GM08714 (cell line): ENCODE data around the gene PGS1.

Source experiments
- H3K4me3 ChIP-seq: fragments of 200-500 bp; sonication (Bioruptor generic); 2 replicates; pipeline ENCODE4 v1.5.1; 2014; ENCODE audit warnings: mild to moderate bottlenecking, low read length, inconsistent platforms
- ZNF274 ChIP-seq: IDR thresholded peaks from 2 replicates; pipeline ENCODE4 v1.6.1; 2012; ENCODE audit warnings: mild to moderate bottlenecking, low read depth, low read length

The PGS1 gene

DNA sequence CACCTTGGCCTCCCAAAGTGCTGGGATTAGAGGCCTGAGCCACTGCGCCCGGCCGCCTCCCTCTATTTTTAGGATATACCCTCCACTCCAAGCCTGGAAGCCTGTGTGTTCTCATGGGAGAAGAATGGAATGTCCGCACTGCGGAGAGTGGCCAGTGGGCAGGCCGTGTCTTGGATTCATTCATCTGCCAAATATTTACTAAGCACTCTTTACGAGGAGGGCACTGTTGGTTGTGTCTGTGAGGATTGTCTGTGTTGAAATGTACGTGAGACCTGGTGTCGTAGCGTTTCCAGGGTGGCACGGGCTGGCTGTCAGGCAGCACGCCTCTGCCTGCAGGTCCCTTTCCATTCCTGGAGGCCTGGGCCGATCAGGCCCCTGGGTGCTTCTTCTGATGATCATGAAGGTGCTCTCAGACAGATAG lies 19.2 kb downstream of the PGS1 start:
- no peak overlapping the region for H3K4me3 ChIP-seq
- no peak for TF ChIP-seq ZNF274

DNA sequence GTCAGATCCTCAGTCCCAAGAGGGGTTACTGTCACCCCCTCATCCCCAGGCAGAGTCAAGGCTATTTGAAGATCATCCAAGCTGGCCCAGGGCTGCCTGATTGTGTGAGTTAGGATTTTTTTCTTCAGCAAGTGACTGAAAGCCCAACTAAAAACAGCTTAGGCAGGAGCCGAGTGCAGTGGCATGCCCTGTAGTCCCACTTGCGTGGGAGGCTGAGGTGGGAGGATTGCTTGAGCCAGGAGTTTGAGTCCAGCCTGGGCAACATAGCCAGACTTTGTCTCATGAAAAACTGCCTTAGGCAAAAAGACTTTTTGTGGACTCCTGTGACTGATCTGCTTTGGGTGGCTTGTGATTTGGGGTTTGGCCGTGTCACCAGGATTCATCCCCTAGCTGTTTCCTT lies 19.9 kb downstream of the PGS1 start:
- no peak for TF ChIP-seq ZNF274

DNA sequence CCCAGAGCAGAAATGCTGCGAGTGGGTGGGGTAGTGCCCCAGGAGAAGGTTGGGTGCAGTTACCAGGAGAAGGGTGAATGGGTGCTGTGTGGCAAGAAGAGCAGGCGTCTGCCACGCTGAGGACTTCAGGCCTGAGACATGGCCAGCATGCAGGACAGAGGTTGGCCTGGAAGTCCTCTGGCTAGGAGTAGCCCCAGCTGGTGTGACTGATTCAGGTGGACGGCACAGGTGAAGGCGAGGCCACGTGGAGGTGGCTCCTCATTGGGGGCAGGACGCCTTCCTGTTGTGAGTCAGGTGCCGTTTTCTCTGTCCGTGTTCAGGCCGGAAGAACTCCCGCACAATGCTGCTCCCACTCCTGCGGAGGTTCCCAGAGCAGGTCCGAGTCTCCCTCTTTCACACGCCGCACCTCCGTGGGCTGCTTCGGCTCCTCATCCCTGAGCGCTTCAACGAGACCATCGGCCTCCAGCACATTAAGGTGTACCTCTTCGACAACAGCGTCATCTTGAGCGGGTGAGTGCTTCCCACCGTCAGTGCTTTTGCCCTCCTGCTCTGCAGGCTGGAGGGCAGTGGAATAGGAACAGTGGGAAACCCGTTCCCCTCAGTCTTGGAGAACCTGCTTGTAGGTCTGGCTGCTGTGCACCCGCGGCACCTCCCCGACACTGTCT lies 20.7 kb downstream of the PGS1 start:
- H3K4me3 ChIP-seq: no peak overlapping the region
- no peak for TF ChIP-seq ZNF274

More for the DNA sequence above, 19.9 kb downstream of the PGS1 start:
- no peak overlapping the region for H3K4me3 ChIP-seq

DNA sequence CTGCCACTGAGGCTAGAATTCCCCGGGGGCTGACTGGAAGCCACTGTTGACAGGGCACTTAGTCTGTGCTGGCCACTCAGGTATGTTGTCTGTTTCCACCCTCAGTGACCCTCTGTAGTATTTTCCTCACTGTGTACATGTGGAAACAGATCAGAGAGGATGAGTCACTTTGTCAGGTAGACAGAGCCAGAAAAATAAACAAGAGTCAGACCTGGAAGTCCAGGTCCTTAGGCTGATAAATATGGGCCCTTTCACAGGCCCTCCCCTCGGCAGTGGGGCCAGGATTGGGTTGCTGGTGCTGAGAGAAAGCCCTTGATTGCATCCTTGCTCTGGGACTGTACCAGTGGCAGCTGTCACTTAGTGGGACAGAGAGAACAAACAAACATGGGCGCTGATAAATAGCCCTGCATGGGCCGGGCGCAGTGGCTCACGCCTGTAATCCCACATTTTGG lies 21.3 kb downstream of the PGS1 start:
- no peak overlapping the region for H3K4me3 ChIP-seq
- TF ChIP-seq ZNF274: no peak

DNA sequence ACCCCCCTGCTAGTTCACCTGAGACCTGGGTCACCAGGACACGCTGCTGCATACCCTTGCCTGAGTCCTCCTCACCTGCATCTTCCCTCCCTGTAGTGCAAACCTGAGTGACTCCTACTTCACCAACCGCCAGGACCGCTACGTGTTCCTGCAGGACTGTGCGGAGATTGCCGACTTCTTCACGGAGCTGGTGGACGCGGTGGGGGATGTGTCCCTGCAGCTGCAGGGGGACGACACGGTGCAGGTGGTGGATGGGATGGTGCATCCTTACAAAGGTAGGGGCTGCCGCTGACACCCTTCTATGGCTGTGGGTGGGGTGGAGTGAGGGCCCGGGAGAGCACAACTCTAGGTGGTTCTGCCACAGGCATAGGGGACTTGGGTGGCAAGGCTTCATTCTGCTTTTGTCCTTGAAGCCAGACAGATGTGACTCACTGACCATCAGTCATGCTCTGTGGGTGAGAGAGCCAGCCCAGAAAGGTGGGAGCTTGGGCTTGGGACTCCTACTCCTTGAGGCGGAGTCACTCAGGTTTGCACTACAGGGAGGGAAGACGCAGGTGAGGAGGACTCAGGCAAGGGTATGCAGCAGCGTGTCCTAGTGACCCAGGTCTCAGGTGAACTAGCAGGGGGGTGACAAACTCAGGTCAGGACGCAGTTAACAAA lies 22.3 kb downstream of the PGS1 start:
- no peak for TF ChIP-seq ZNF274

DNA sequence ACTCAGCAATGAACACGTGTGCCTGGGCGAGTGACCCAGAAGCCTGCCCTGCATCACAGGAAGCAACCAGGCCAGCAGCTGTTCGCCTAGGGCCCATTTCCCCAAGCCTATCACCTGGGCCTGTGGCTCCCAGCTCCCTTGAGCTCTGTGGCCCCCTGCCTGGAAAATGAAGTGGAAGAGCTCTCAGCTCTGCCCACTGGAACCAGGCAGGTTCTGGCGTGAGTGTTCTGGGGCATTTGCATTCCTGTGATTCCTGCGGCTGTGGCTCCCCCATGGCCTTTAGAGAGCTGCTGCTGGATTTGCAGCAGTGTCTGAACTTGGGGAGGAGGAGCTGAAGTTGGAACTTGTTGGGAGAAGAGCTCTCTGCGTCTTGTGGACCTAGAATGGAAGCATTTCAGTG lies 22.8 kb downstream of the PGS1 start:
- H3K4me3 ChIP-seq: no peak overlapping the region
- no peak for TF ChIP-seq ZNF274

More for the DNA sequence above, 22.3 kb downstream of the PGS1 start:
- H3K4me3 ChIP-seq: no peak overlapping the region

DNA sequence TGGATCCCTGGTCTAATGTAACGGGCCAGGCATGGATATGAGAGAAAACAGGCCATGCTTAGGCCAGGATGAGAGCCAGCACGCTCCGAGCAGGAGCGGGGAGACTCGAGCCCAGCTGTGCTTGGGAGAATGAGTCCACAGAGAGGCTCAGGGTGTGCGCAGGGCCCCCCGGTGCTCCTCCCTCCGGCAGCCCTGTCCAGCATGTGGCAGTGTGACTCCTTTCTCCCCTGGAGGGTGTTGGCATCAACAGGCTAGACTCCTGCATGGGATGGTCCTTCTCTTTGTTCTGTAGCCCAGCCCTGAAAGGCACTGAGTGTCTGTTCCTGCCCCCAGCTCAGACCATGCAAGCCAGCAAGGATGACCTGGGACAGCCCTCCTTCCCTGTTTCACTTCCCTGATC lies 23.4 kb downstream of the PGS1 start:
- no peak overlapping the region for H3K4me3 ChIP-seq

DNA sequence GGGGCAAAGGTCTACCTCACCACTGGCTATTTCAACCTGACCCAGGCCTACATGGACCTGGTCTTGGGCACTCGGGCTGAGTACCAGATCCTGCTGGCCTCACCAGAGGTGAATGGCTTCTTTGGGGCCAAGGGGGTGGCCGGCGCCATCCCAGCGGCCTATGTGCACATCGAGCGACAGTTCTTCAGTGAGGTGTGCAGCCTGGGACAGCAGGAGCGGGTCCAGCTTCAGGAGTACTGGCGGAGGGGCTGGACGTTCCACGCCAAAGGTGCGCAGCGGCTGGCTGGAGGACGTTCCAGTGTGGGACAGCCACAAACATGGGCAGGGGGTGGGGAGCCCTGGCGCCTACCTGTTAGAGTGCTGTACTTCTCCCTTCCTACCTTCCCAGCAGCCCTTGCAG lies 25.4 kb downstream of the PGS1 start:
- TF ChIP-seq ZNF274: no peak
- H3K4me3 ChIP-seq: no peak overlapping the region

More for the DNA sequence above, 23.4 kb downstream of the PGS1 start:
- no peak for TF ChIP-seq ZNF274

DNA sequence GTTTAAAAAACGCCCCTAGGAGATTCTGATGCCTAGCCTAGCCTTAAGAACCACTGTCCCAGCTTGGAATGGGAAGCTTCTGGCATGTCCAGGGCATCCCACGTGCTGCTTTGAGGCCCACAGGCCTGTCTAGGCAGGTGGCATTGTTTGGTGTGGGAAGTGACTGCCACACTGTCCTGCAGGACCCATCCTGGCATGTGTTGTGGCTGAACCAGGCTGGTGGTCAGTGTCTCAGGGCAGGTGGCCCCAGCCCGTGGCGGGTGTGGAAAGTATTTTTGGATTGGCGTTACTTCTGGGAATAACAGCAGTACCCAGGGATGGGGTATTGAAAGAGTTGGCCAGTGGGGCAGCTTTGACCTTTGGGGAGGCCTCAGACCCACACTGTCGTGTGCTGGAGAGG lies 27.9 kb downstream of the PGS1 start:
- H3K4me3 ChIP-seq: no peak overlapping the region
- no peak for TF ChIP-seq ZNF274

DNA sequence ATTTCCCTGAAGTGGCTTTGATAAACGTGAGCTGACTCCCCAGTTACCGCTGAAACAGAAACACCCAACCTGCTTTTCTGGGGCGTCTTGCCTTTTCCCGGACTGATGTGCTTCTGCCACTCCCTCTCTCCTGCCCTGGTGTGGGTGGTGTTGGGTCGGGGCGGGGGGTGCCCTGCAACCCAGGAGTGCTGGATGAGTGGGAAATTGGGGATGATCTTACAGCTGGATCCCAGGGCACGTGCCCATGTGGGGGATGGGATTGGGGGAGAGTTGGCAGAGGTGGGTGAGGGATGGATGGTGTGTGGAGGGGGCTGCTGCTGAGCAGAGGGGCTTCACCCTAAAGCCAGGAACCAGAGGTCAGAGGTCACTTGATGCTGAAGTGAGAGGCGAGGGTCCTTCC lies 28.5 kb downstream of the PGS1 start:
- H3K4me3 ChIP-seq: no peak overlapping the region
- no peak for TF ChIP-seq ZNF274

DNA sequence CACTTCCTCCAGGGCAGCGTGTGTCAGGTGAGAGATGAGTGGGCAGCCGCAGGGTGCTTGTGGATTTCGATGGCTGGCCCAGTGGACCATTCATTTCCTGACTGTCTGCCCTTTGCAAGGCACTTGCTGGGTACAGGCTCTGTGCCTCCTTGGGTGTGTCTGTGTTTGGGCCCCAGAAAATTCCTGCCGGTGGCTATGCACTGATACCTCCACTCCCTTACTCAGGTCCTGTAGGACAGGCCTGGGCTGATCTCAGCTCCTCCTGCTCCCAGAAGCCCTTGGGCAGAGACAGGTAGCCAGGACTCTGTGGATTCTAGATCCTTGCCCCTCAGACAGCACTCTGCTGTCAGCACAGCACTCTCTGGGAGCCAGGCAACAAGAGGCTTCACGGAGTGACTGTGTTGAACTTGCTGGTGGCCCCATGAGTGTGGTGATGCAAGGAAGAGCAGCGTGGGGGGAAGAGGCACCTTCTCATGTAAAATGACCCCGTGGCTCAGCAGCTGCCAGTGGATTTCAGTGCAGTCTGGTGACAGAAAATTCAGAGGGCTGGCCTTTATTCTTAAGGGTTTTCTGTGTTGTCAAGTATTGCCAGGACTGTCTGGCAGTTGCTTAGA lies 29.0 kb downstream of the PGS1 start:
- no peak for TF ChIP-seq ZNF274
- H3K4me3 ChIP-seq: no peak overlapping the region

DNA sequence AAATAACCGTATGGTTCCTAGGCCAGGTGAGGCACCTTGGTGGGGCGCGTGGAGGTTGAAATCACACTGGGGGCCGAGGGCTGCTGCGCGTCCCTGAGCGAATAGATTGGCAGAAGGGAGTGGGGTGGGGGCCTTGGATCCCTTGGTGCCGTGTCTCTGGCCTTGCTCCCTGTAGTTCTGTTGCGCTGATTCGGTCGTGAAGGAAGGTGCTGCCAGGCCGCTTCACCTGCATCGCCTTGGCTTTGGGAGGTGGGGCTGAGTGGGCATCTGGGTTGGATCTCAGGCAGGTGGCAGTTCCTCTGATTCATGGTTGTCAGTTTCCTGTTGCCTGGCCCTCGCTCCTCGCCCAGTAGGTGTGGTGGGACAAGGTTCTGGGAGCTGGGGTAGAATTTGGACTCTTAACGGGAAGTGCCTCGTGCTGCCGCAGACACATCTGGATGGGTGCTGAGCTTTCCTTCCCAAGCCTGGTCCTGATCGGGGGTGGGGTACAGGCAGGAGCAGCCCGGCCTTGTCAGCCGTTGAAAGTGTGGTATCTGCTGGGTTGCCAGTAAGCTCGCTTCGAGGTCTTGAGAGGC lies 30.1 kb downstream of the PGS1 start:
- TF ChIP-seq ZNF274: no peak
- H3K4me3 ChIP-seq: no peak overlapping the region

DNA sequence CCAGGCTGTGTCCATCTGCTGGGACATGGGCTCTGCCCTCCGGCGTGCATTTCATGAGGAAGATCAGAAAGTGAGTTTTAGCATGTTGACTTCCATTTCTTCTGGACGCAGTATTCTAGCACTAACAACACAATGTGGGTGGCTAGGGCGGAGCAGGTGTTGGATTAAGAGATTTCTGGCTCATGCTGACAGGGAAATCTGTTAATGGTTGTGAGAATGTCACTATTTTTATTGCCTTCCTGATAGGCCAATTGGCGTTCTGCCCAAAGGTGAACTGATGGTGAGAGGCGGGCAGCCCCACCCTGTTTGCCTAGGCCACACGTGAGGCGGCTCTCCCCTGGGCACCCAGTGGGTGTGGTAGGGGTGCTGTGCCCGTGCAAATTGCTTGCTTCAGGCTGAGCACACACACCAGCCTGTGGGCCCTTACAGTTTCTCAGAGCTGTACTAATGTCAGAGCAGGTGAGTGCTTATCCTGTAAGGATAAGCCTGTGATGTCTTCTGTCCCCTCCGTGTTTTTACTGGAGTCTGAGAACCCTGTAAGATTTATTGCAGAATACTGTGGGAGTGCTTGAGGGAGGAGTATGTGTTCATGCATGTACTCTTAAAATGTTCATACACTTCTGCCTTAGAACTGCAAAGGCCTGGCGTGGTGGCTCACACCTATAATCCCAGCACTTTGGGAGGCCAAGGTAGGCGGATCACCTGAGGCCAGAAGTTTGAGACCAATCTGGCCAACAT lies 30.9 kb downstream of the PGS1 start:
- H3K4me3 ChIP-seq: no peak overlapping the region
- TF ChIP-seq ZNF274: no peak

DNA sequence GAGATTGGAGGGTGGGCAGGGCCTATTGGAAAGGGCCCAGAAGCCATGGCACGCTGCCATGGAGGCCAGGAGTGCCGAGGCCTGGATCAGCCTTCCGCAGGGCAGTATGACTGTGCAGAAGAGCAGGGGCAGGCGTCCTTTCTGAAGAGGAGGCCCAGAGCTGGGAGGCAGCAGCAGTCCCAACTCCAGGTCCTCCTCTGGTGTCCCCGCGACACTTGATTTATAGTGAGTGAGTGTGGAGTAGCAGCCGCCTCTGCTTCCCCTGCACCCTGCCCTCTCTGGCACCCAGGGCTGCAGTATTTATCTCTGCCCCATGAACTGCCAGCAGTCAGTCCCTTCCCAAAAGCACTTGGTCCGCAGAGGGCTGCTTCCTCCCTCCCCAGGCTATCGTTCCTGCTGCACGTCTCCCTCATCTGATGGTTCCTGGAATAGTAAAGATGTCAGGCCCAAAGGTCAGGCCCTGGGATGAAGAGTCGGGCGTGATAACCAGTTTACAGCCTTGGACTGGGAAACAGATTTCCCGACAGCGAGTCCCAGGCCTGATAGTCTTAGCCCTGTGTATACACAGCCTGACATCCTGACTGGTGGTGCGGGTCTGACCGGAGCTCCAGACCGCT lies 32.9 kb downstream of the PGS1 start:
- TF ChIP-seq ZNF274: no peak
- no peak overlapping the region for H3K4me3 ChIP-seq

DNA sequence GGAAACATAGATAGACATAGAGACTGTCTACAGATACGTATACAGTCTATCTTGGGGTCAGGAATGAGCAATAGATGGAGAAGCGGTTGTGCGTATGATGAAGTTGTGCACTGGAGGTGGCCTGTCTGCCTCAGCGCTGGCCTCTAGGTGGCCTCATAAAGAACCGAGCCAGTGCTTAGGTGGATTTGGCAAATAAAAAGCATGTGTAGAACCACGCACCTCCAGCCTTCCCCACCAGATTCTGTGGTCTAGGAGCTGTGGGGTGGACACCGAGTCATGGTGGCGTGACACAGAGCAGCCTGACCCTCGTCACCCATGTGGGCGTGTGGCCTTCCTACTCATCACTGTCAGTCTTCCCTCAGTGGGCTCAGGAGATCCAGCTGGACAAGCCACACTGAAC lies 34.0 kb downstream of the PGS1 start:
- TF ChIP-seq ZNF274: no peak
- H3K4me3 ChIP-seq: no peak overlapping the region
